HEK293T (cell line): ENCODE measurements around the gene IL22RA1.

Experiments
- ARNT ChIP-seq: fragments of 450-650 bp; IDR thresholded peaks from 2 replicates; pipeline ENCODE4 v1.6.1; 2017; ENCODE audit warnings: mild to moderate bottlenecking
- FOXA1 ChIP-seq: fragments of 450-650 bp; IDR thresholded peaks from 2 replicates; pipeline ENCODE4 v1.6.1; 2016; ENCODE audit warnings: mild to moderate bottlenecking
- HDGF ChIP-seq: fragments of 450-650 bp; IDR thresholded peaks from 2 replicates; pipeline ENCODE4 v1.6.1; 2017; ENCODE audit warnings: antibody characterized with exemption, borderline replicate concordance
- L3MBTL2 ChIP-seq: fragments of 450-650 bp; conservative IDR thresholded peaks from 2 replicates; pipeline ENCODE4 v1.6.1; 2016; ENCODE audit warnings: mild to moderate bottlenecking
- LEF1 ChIP-seq: fragments of 450-650 bp; IDR thresholded peaks from 2 replicates; pipeline ENCODE4 v1.6.1; 2017; ENCODE audit warnings: mild to moderate bottlenecking, borderline replicate concordance
- NFRKB ChIP-seq: fragments of 450-650 bp; IDR thresholded peaks from 2 replicates; pipeline ENCODE4 v1.6.1; 2016; ENCODE audit warnings: mild to moderate bottlenecking, moderate library complexity
- SP1 ChIP-seq: fragments of 450-650 bp; IDR thresholded peaks from 2 replicates; pipeline ENCODE4 v1.6.1; 2017
- SUZ12 ChIP-seq: fragments of 450-650 bp; IDR thresholded peaks from 2 replicates; pipeline ENCODE4 v1.6.1; 2016; ENCODE audit warnings: mild to moderate bottlenecking
- TARDBP ChIP-seq: fragments of 450-650 bp; IDR thresholded peaks from 2 replicates; pipeline ENCODE4 v1.6.1; 2016

GRCh38 chr1:24089743-24090555 is 53.0 kb downstream of the IL22RA1 start:
- no peak for TF ChIP-seq FOXA1
- no peak for TF ChIP-seq SUZ12
- TF ChIP-seq SP1 = no peak
- no peak for TF ChIP-seq LEF1
- no peak for TF ChIP-seq NFRKB
- no peak for TF ChIP-seq ARNT
- TF ChIP-seq L3MBTL2 = no peak
- TF ChIP-seq HDGF = no peak
- TF ChIP-seq TARDBP = no peak
